ENCODE data around the gene HEXD.
"Not testable (repeated sequence)": the region's sequence is repeated elsewhere in the genome, so short reads cannot be mapped to it uniquely, and the experiment has no call there.

HEXD gene

DNA sequence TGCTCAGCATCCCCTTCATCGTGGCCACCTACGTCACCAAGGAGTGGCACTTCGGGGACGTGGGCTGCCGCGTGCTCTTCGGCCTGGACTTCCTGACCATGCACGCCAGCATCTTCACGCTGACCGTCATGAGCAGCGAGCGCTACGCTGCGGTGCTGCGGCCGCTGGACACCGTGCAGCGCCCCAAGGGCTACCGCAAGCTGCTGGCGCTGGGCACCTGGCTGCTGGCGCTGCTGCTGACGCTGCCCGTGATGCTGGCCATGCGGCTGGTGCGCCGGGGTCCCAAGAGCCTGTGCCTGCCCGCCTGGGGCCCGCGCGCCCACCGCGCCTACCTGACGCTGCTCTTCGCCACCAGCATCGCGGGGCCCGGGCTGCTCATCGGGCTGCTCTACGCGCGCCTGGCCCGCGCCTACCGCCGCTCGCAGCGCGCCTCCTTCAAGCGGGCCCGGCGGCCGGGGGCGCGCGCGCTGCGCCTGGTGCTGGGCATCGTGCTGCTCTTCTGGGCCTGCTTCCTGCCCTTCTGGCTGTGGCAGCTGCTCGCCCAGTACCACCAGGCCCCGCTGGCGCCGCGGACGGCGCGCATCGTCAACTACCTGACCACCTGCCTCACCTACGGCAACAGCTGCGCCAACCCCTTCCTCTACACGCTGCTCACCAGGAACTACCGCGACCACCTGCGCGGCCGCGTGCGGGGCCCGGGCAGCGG is 43.4 kb upstream of the HEXD start:
- ChIA-PET POLR2A (no interaction called here), CTCF (no interaction called here)
- no peak overlapping the region for H3K4me3 ChIP-seq (ENCODE audit: low read depth, low read length)
- no peaks in the 10 kb centered on the region for H3K4me1 ChIP-seq (ENCODE audit: control insufficient read depth, insufficient read depth, low read length)
- H3K9me3 ChIP-seq (ENCODE audit: control insufficient read depth, insufficient read depth, low read depth, low read length): no peaks in the 10 kb centered on the region
- H3K36me3 ChIP-seq (ENCODE audit: control insufficient read depth in 2 of 2, insufficient read depth in 1 of 2, low read length in 2 of 2): no peaks in the 10 kb centered on the region
- no peak overlapping the region for H3K27ac ChIP-seq (ENCODE audit: extremely low read depth, low read depth, low read length)
- no peak for TF ChIP-seq GLI4 (tag by site-specific recombination; IDR thresholded peaks at IDR 0.05)
- no peak for TF ChIP-seq SCRT1 (tag by site-specific recombination; IDR thresholded peaks at IDR 0.05; ENCODE audit: borderline replicate concordance)
- TF ChIP-seq ZNF140 (tag by site-specific recombination; IDR thresholded peaks at IDR 0.05): no peak
- no peak for TF ChIP-seq ZNF626 (tag by site-specific recombination; IDR thresholded peaks at IDR 0.05)
- no peak for TF ChIP-seq ZNF112 (tag by site-specific recombination; IDR thresholded peaks at IDR 0.05)
- TF ChIP-seq ZNF514 (tag by site-specific recombination; IDR thresholded peaks at IDR 0.05): no peak
- TF ChIP-seq ZNF785 (tag by site-specific recombination; IDR thresholded peaks at IDR 0.05): no peak
- no peak for TF ChIP-seq ZNF843 (tag by site-specific recombination; IDR thresholded peaks at IDR 0.05)
- no peak for TF ChIP-seq ZNF792 (tag by site-specific recombination; IDR thresholded peaks at IDR 0.05)
- TF ChIP-seq, protein P1, sequence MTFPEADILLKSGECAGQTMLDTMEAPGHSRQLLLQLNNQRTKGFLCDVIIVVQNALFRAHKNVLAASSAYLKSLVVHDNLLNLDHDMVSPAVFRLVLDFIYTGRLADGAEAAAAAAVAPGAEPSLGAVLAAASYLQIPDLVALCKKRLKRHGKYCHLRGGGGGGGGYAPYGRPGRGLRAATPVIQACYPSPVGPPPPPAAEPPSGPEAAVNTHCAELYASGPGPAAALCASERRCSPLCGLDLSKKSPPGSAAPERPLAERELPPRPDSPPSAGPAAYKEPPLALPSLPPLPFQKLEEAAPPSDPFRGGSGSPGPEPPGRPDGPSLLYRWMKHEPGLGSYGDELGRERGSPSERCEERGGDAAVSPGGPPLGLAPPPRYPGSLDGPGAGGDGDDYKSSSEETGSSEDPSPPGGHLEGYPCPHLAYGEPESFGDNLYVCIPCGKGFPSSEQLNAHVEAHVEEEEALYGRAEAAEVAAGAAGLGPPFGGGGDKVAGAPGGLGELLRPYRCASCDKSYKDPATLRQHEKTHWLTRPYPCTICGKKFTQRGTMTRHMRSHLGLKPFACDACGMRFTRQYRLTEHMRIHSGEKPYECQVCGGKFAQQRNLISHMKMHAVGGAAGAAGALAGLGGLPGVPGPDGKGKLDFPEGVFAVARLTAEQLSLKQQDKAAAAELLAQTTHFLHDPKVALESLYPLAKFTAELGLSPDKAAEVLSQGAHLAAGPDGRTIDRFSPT (tag by site-specific recombination; IDR thresholded peaks at IDR 0.05): no peak

DNA sequence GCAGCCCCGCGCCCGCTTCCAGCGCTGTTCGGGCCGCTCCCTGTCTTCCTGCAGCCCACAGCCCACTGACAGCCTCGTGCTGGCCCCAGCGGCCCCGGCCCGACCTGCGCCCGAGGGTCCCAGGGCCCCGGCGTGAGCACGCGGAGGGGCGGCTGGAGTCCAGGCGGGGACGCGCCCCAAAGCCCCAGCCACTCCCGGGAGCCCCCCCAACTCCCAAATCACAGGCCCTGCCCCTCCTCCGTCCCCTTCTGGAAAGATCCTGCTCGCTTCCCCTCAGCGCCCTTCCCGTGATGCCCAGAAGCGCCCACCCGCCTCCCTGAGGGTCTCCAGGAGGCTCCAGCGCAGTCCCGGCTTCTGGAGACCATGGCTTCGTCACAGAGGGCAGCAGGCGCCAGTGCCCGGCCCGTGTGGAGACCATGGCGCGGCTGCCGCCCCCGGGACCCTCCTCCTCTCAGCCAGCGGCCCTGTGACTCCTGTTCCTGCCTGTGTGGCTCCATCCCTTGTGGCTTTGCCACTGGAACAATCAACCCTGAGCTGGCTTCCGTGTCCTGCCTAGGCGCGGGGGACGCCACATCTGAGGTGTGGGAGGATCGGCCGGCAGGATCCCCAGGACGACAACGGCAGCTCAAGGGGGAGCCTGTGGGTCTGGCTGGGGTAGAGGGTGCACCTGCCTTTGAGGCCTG is 42.6 kb upstream of the HEXD start:
- no peaks in the 10 kb centered on the region for H3K9me3 ChIP-seq (ENCODE audit: control insufficient read depth, insufficient read depth, low read depth, low read length)
- ChIA-PET POLR2A (no interaction called here), CTCF (no interaction called here)

DNA sequence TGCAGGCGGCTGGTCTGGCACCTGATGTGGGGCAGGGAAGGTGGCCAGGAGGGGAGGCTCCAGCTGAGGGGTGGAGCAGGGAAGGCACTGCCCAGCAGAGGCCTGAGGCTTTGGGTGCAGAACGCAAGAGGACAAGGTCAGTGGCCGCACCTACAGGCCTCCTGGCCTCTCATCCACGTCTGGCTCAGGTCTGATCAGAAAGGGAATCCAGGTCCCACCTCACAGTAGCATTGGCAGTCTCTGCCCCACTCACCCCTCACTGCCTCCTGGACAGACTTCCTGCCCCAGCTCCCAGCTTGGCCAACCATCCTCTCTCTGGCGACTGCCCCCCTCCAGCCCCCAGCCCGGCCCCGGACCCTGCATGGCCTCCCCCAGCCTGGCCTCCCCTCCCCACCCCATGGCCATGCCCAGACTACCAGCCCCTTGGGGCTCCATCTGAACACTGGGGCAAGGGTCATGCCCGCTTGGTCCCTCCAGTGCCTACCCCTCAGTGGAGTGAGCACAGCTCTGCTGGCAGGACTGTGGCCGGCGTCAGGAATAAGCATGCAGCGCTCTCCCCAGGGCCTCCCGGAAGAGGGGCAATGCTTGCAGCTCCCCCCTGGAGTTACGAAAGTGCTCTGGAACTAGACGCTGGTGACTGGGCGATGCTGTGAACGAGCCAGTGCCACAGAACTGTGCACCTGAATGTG is 42.0 kb upstream of the HEXD start:
- TF ChIP-seq ZNF600 (tag by site-specific recombination; IDR thresholded peaks at IDR 0.05) (peak; percentile 44; the same call in 1 of the 2 replicates), ZNF776 (tag by site-specific recombination; IDR thresholded peaks at IDR 0.05; ENCODE audit: borderline replicate concordance) (no peak)
- H3K27ac ChIP-seq (ENCODE audit: extremely low read depth, low read depth, low read length): no peak overlapping the region

More for the DNA sequence above, 42.6 kb upstream of the HEXD start:
- Histone ChIP-seq H3K4me3 (ENCODE audit: low read depth, low read length) (no peak overlapping the region), H3K27ac (ENCODE audit: extremely low read depth, low read depth, low read length) (no peak overlapping the region), H3K36me3 (ENCODE audit: control insufficient read depth in 2 of 2, insufficient read depth in 1 of 2, low read length in 2 of 2) (no peaks in the 10 kb centered on the region), H3K4me1 (ENCODE audit: control insufficient read depth, insufficient read depth, low read length) (no peaks in the 10 kb centered on the region)
- TF ChIP-seq, protein P2, sequence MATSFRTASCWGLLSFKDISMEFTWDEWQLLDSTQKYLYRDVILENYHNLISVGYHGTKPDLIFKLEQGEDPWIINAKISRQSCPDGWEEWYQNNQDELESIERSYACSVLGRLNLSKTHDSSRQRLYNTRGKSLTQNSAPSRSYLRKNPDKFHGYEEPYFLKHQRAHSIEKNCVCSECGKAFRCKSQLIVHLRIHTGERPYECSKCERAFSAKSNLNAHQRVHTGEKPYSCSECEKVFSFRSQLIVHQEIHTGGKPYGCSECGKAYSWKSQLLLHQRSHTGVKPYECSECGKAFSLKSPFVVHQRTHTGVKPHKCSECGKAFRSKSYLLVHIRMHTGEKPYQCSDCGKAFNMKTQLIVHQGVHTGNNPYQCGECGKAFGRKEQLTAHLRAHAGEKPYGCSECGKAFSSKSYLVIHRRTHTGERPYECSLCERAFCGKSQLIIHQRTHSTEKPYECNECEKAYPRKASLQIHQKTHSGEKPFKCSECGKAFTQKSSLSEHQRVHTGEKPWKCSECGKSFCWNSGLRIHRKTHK (tag by site-specific recombination; IDR thresholded peaks at IDR 0.05): no peak
- TF ChIP-seq ZNF2 (tag by site-specific recombination; IDR thresholded peaks at IDR 0.05) (no peak), ZFHX2 (tag by site-specific recombination; conservative IDR thresholded peaks at IDR 0.05) (no peak), ZNF223 (tag by site-specific recombination; IDR thresholded peaks at IDR 0.05) (no peak)

DNA sequence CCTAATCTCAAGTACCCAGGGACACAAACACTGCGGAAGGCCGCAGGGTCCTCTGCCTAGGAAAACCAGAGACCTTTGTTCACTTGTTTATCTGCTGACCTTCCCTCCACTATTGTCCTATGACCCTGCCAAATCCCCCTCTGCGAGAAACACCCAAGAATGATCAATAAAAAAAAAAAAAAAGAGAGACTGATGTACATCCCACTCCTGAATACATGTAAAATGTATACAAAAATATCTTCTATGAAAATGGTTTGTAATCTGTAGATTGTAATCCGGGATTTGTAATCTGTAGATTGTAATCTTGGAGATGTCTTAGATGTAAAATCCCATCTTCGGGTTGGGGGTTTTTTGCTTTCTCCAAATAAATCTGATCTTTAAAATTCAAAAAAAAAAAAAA is 40.9 kb upstream of the HEXD start:
- H3K4me3 ChIP-seq (ENCODE audit: low read depth, low read length); CTCF ChIA-PET; H3K4me1 ChIP-seq (ENCODE audit: control insufficient read depth, insufficient read depth, low read length); POLR2A ChIA-PET; H3K9me3 ChIP-seq (ENCODE audit: control insufficient read depth, insufficient read depth, low read depth, low read length); H3K27ac ChIP-seq (ENCODE audit: extremely low read depth, low read depth, low read length); H3K36me3 ChIP-seq (ENCODE audit: control insufficient read depth in 2 of 2, insufficient read depth in 1 of 2, low read length in 2 of 2): not testable (repeated sequence)

More for the DNA sequence above, 42.0 kb upstream of the HEXD start:
- Histone ChIP-seq H3K4me1 (ENCODE audit: control insufficient read depth, insufficient read depth, low read length) (no peaks in the 10 kb centered on the region), H3K9me3 (ENCODE audit: control insufficient read depth, insufficient read depth, low read depth, low read length) (no peaks in the 10 kb centered on the region), H3K4me3 (ENCODE audit: low read depth, low read length) (no peak overlapping the region), H3K36me3 (ENCODE audit: control insufficient read depth in 2 of 2, insufficient read depth in 1 of 2, low read length in 2 of 2) (no peaks in the 10 kb centered on the region)
- CTCF ChIA-PET: no interaction called here
- POLR2A ChIA-PET: no interaction called here
